ENCODE data around the gene PDAP1. TPM values are rescaled to one million over a fixed set of nuclear protein-coding genes. Genes with fewer than 3 reads are reported as not detected.

The PDAP1 gene
- total and polyA plus RNA-seq, 10 of the 15 experiments (the other 5 are each of a cell fraction or from before 2014, with no cell fraction given) = 6.6 to 200 (median 87.7) TPM

DNA sequence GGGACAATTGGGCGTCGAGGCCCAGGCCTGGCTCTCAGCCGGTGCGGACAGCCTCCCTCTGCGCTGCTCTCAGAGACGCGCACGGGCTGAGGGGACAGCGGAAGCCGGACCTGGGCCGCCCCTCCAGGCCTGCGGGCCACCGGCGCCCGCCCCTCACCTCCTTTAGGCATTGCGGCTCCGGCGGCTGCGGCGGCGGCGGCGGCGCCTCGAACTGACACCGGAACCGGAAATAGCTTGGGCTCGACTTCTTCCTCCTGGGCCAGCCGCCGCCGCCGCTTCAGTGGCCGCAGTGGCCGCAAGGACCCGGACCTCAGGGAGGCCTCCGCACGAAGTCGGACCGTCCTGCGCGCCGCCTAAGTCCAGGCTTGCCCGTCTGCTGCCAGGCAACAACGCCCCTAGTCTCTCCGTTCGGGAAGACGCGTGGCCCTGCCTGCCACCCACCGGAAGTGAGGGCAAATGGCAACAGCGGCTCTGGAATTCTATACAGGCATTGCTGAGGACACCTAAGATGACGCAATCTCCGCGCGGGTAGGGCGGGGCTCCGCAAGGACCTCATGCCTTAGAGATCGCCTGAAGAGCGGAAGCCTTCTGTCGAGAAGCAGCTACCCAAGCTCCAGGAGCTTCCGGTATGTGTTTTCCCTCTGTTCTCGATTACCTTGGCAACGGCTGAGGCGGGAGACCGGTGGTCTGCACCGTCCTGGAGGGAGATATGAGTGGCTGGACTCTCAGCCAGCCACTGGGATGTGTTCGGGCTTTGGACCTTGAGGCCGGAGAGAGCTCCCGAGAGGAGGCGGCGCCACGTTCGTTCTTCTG lies at the start of gene PDAP1, which contains the start of gene BUD31 (continued):
- TF ChIP-seq CBFB (IDR thresholded peaks at IDR 0.05; ENCODE audit: low read depth) (peak; percentile 88; the same call in 1 of the 2 replicates), PAX8 (IDR thresholded peaks at IDR 0.05) (no peak), EP300 (IDR thresholded peaks at IDR 0.05; ENCODE audit: borderline replicate concordance in 1 of 2, control insufficient read depth in 1 of 2, low read depth in 2 of 2, low read length in 2 of 2) (peak in 1 of 2 experiments; percentile 43; a peak in 1 of 4 replicates), HDAC6 (IDR thresholded peaks at IDR 0.05; ENCODE audit: unreplicated experiment) (no peak), FOXK2 (IDR thresholded peaks at IDR 0.05) (peak; percentile 82), NFIC (IDR thresholded peaks at IDR 0.05; ENCODE audit: low read depth, low read length) (peak; percentile 16; the same call in 1 of the 2 replicates), NFYB (IDR thresholded peaks at IDR 0.05; ENCODE audit: insufficient read depth, low read depth, low read length) (no peak), GATAD2B (conservative IDR thresholded peaks at IDR 0.05; ENCODE audit: low read depth) (no peak; the same call in 1 of the 2 replicates), TCF7 (IDR thresholded peaks at IDR 0.05; ENCODE audit: borderline replicate concordance) (no peak), ATF7 (IDR thresholded peaks at IDR 0.05; ENCODE audit: low read depth) (peak; percentile 99), SRF (IDR thresholded peaks at IDR 0.05; ENCODE audit: low read depth in 2 of 2, low read length in 2 of 2) (0 out of 4 replicates have a peak, but pooled peaks of 1 of the 2 experiments have one; percentile 36), LARP7 (IDR thresholded peaks at IDR 0.05) (peak; percentile 93), NR2C2 (IDR thresholded peaks at IDR 0.05; ENCODE audit: borderline replicate concordance, control insufficient read depth, insufficient read length, low read depth) (no peak), RELA (IDR thresholded peaks at IDR 0.05; ENCODE audit: borderline replicate concordance, partially characterized antibody) (peak; percentile 87)
- TF ChIP-seq, protein P1, sequence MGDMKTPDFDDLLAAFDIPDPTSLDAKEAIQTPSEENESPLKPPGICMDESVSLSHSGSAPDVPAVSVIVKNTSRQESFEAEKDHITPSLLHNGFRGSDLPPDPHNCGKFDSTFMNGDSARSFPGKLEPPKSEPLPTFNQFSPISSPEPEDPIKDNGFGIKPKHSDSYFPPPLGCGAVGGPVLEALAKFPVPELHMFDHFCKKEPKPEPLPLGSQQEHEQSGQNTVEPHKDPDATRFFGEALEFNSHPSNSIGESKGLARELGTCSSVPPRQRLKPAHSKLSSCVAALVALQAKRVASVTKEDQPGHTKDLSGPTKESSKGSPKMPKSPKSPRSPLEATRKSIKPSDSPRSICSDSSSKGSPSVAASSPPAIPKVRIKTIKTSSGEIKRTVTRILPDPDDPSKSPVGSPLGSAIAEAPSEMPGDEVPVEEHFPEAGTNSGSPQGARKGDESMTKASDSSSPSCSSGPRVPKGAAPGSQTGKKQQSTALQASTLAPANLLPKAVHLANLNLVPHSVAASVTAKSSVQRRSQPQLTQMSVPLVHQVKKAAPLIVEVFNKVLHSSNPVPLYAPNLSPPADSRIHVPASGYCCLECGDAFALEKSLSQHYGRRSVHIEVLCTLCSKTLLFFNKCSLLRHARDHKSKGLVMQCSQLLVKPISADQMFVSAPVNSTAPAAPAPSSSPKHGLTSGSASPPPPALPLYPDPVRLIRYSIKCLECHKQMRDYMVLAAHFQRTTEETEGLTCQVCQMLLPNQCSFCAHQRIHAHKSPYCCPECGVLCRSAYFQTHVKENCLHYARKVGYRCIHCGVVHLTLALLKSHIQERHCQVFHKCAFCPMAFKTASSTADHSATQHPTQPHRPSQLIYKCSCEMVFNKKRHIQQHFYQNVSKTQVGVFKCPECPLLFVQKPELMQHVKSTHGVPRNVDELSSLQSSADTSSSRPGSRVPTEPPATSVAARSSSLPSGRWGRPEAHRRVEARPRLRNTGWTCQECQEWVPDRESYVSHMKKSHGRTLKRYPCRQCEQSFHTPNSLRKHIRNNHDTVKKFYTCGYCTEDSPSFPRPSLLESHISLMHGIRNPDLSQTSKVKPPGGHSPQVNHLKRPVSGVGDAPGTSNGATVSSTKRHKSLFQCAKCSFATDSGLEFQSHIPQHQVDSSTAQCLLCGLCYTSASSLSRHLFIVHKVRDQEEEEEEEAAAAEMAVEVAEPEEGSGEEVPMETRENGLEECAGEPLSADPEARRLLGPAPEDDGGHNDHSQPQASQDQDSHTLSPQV (IDR thresholded peaks at IDR 0.05) = peak; percentile 96
- TF ChIP-seq, protein P2, sequence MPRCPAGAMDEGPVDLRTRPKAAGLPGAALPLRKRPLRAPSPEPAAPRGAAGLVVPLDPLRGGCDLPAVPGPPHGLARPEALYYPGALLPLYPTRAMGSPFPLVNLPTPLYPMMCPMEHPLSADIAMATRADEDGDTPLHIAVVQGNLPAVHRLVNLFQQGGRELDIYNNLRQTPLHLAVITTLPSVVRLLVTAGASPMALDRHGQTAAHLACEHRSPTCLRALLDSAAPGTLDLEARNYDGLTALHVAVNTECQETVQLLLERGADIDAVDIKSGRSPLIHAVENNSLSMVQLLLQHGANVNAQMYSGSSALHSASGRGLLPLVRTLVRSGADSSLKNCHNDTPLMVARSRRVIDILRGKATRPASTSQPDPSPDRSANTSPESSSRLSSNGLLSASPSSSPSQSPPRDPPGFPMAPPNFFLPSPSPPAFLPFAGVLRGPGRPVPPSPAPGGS (IDR thresholded peaks at IDR 0.05; ENCODE audit: borderline replicate concordance, insufficient read depth, low read depth, low read length, poor library complexity, severe bottlenecking) = no peak
- TF ChIP-seq, protein P3, sequence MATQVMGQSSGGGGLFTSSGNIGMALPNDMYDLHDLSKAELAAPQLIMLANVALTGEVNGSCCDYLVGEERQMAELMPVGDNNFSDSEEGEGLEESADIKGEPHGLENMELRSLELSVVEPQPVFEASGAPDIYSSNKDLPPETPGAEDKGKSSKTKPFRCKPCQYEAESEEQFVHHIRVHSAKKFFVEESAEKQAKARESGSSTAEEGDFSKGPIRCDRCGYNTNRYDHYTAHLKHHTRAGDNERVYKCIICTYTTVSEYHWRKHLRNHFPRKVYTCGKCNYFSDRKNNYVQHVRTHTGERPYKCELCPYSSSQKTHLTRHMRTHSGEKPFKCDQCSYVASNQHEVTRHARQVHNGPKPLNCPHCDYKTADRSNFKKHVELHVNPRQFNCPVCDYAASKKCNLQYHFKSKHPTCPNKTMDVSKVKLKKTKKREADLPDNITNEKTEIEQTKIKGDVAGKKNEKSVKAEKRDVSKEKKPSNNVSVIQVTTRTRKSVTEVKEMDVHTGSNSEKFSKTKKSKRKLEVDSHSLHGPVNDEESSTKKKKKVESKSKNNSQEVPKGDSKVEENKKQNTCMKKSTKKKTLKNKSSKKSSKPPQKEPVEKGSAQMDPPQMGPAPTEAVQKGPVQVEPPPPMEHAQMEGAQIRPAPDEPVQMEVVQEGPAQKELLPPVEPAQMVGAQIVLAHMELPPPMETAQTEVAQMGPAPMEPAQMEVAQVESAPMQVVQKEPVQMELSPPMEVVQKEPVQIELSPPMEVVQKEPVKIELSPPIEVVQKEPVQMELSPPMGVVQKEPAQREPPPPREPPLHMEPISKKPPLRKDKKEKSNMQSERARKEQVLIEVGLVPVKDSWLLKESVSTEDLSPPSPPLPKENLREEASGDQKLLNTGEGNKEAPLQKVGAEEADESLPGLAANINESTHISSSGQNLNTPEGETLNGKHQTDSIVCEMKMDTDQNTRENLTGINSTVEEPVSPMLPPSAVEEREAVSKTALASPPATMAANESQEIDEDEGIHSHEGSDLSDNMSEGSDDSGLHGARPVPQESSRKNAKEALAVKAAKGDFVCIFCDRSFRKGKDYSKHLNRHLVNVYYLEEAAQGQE (IDR thresholded peaks at IDR 0.05; ENCODE audit: low read depth, low read length) = 0 out of 2 replicates have a peak, but pooled peaks have one; percentile 17
- TF ChIP-seq, protein P4, sequence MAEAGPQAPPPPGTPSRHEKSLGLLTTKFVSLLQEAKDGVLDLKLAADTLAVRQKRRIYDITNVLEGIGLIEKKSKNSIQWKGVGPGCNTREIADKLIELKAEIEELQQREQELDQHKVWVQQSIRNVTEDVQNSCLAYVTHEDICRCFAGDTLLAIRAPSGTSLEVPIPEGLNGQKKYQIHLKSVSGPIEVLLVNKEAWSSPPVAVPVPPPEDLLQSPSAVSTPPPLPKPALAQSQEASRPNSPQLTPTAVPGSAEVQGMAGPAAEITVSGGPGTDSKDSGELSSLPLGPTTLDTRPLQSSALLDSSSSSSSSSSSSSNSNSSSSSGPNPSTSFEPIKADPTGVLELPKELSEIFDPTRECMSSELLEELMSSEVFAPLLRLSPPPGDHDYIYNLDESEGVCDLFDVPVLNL (IDR thresholded peaks at IDR 0.05; ENCODE audit: low read depth, low read length) = no peak
